GM12864 (cell line): ENCODE data around the gene NPC2.

Experiments
- DNase-seq: peaks from one replicate; pipeline ENCODE4 v3.0.0-alpha.2; 2011; ENCODE audit warnings: low read depth
- H3K4me3 ChIP-seq: 2 replicates; pipeline ENCODE4 v1.5.1; 2011; ENCODE audit warnings: mild to moderate bottlenecking, low read depth, low read length, control low read depth
- TF ChIP-seq, protein P1 (sequence below): IDR thresholded peaks from 2 replicates; pipeline ENCODE4 v1.5.1; 2011; ENCODE audit warnings: low read depth, mild to moderate bottlenecking, moderate library complexity, low read length, control low read depth, inconsistent platforms; ENCODE audit errors: missing control alignments

Gene NPC2

DNA sequence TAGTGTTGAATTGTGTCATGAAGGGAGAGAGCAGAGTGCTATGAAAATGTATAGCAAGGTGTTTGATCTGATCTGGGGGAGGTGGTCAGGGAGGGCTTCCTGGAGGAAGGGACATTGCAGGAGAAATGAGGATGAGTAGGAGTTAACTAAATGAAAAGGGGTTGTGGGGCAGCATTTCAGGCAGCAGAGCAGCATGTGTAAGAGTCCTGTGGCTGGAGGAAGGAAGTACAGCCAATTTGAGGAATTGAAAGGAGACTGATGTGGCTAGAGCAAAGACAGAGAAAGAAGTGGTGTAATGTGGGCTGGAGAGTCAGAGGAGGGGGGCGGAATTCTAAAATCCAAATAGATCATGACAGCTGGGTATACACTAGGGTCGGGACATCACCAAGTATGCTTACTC lies 20.5 kb downstream of the NPC2 start:
- H3K4me3 ChIP-seq = no peak overlapping the region
- DNase-seq = no peak
- TF ChIP-seq, protein P1, sequence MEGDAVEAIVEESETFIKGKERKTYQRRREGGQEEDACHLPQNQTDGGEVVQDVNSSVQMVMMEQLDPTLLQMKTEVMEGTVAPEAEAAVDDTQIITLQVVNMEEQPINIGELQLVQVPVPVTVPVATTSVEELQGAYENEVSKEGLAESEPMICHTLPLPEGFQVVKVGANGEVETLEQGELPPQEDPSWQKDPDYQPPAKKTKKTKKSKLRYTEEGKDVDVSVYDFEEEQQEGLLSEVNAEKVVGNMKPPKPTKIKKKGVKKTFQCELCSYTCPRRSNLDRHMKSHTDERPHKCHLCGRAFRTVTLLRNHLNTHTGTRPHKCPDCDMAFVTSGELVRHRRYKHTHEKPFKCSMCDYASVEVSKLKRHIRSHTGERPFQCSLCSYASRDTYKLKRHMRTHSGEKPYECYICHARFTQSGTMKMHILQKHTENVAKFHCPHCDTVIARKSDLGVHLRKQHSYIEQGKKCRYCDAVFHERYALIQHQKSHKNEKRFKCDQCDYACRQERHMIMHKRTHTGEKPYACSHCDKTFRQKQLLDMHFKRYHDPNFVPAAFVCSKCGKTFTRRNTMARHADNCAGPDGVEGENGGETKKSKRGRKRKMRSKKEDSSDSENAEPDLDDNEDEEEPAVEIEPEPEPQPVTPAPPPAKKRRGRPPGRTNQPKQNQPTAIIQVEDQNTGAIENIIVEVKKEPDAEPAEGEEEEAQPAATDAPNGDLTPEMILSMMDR = no peak

DNA sequence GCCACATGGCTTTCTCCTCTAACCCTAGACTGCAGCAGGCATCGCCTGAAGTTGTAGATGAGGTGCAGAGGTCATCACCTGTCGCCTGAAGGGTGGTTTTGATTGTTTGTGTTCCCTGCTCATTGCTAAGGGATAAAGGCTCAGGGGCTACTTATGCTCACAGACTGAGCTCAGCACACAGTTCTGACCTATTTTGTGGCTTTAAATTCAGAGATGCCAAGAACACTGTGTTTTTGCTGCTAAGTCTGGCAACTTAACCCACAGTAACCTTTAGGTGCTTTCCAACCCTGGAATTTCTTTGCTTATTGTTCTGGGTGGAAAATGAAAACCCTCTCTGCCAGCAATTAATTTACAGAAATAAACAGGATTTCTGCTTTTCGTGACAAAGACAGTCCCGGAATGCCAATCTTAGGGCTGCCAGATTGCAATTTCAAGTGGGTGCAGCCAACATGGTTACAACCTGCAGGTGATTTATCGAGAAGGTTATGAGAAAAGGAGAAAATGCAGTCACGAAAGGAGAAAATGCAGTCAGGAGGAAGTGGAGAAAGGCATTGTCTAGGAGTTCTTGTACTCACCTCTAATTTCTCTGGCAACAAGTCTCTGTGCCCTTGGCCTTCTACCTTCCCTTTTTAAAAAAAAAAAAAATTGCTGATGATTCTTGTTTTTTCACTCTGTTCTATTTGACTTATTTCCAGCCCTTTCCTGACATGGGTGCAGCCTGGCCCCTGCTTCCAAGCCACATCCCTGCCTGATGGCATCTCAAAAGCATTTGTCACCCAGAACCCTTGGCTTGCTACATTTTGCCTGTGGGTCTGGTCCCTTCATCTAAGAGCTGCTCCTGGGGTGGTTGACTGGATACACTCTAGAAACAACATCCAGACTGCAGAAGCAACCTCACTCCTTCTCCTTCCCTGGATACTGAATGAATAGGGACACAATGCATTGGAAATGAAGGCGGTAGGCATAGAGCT lies 23.3 kb downstream of the NPC2 start:
- DNase-seq = no peak
- TF ChIP-seq, protein P1 = no peak
- H3K4me3 ChIP-seq = no peak overlapping the region

DNA sequence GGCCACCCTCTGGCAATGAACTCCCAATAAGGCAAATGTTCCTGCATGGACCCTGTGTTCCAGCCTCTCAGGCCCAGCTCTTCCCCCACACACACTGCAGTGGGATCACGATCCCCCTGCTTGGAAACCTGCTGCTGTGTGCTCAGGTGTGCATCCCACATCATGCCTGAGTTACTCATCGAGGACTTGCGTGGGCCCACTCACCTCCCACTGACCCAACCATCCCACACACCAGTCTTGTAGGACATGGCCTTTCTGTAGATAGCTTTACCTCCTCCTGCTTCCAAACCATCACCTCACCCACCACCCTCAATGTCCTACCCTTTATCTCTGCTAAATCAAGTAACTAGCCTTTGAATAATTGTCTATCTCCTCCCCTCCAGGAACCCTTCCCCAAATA lies 24.6 kb downstream of the NPC2 start:
- TF ChIP-seq, protein P1 = no peak
- no peak for DNase-seq
- H3K4me3 ChIP-seq = no peak overlapping the region

DNA sequence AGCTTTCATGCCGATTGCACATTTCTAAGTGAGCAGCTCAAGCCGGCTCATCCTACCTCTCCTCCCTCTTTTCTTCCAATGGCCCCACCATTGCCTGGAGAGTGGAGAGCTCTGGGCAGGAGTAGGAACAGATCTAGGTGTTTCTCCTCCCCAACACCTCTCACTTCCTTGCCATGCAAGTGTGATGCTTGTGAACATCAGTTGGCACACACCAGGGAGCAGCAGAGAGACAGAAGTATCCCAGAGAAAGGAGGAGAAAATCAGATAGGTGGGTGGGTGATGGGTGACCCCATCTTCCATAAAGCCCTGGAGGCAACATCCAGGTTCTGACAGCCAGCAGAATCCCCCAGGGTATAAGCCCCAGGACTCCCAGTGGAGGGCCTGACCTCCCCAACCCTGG lies 27.8 kb downstream of the NPC2 start:
- TF ChIP-seq, protein P1 = no peak
- DNase-seq = no peak
- no peak overlapping the region for H3K4me3 ChIP-seq

DNA sequence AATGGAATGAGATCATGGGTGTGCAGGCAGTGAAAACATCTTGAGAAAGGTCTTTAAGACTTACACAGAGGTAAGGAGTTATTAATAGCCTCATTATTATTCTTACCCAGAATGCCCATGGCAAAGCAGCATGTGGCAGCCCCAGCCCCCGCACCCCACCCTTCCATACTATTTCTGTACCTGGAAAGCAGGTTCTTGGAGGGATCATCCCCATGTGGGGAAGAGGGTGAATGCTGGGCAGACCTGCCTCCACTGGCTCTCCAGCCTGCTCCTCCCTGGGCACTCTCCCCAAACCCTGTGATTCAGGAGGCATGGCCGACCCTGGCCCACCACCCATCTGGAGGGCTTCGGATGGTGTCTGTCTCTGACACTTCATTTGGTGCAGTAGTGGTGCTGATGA lies 28.3 kb downstream of the NPC2 start:
- DNase-seq = no peak
- H3K4me3 ChIP-seq = no peak overlapping the region
- TF ChIP-seq, protein P1 = no peak

DNA sequence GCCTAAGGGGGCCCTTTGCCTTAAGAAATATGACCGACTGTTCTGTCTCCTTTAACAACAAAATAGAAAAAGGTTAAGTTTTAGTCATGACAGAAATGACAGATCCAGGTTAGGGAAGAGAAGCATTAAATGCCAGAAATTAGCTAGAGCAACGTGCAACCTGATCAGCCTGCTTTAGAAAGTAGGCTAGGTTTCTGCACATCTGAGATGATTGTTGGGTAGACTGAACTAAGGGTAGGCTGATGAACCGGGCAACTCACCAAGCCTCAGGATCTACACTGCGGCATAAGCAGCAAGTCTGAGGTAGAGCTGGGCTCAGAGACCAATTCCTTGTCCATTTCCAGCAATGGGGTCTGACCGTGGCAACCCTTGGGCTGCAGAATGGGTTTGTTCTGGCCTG lies 29.4 kb downstream of the NPC2 start:
- TF ChIP-seq, protein P1 = no peak
- DNase-seq = no peak
- no peak overlapping the region for H3K4me3 ChIP-seq

DNA sequence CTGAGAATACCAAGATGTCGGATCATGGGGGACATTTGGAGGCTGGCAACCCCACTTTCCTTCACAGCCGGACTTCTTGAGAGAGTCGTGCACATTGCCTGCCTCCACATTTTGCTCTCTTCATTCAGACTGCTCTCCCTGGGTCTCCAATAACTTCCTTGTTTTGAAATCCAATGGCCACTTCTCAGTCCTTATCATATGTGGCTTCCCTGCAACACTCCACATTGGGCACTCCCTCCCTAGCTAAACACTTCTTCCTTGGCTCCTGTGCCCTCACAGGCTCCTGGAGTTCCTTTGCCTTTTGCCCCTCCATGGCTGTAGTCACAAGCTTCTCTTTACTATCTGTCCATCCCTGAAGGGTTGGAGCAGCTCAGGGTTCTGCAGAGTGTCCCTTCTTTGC lies 30.1 kb downstream of the NPC2 start:
- TF ChIP-seq, protein P1 = no peak
- no peak for DNase-seq
- no peak overlapping the region for H3K4me3 ChIP-seq
